BJ (cell line): ENCODE results near the gene FGF11. TPM values are rescaled to one million over a fixed set of nuclear protein-coding genes. Genes with fewer than 3 reads are reported as not detected.

Experiments used
- CTCF ChIA-PET: fragments of 350-600 bp; formaldehyde crosslinking; extraction: SDS; loops from one replicate; lab custom pipeline; 2021; ENCODE audit warnings: antibody characterized with exemption, inconsistent platforms; lab: Yijun Ruan, JAX
- POLR2A ChIA-PET: fragments of 300-600 bp; sonication (Branson Sonifier 250); formaldehyde crosslinking; extraction: SDS; loops from one replicate; lab custom pipeline; 2021; ENCODE audit warnings: antibody characterized with exemption; lab: Charles Lee
- DNase-seq: peaks from one replicate; pipeline ENCODE4 v3.0.0-alpha.2; 2011; ENCODE audit warnings: low read depth
- H3K27me3 ChIP-seq: 2 replicates; pipeline ENCODE4 v1.6.0; 2011; ENCODE audit warnings: low read length; ENCODE audit not compliant: control insufficient read depth, insufficient read depth
- H3K36me3 ChIP-seq: 2 replicates; pipeline ENCODE4 v1.5.1; 2011; ENCODE audit warnings: low read length; ENCODE audit not compliant: control insufficient read depth, insufficient read depth
- H3K4me3 ChIP-seq: 2 replicates; pipeline ENCODE4 v1.5.1; 2011; ENCODE audit warnings: low read depth, mild to moderate bottlenecking, control low read depth, low read length
- CTCF ChIP-seq: IDR thresholded peaks from 2 replicates; pipeline ENCODE4 v1.5.1; 2011; ENCODE audit warnings: low read depth, mild to moderate bottlenecking, control low read depth, inconsistent platforms, low read length, moderate library complexity; ENCODE audit not compliant: insufficient read depth
- polyA plus RNA-seq: library from polyadenylated mRNA; depleted of rRNA; stranded (reverse); fragments of >200 nt; gene quantifications from 2 replicates; pipeline ENCODE4 v1.2.3, GENCODE V29; 2011

FGF11 gene
- polyA plus RNA-seq, 1 experiment, result 0.98 TPM

- Histone ChIP-seq H3K36me3 (peaks cover 26% of the 10 kb centered on the region), H3K27me3 (no peaks in the 10 kb centered on the region), H3K4me3 (no peak overlapping the region)
- no peak for DNase-seq
- TF ChIP-seq CTCF, result no peak
- POLR2A ChIA-PET, result no interaction called here
- CTCF ChIA-PET, result interaction anchor here (0.9 to 1.3 kb wide), 2 partner anchors 15 to 23 kb away, joined by 4 read pairs; partner anchors contain the start of gene CHRNB1
These were observed 20.7 kb downstream of the FGF11 start for GRCh38 chr17:7459961-7460545.

GRCh38 chr17:7460850-7461660 lies 21.7 kb downstream of the FGF11 start:
- Histone ChIP-seq H3K36me3 (peaks cover 31% of the 10 kb centered on the region), H3K27me3 (no peaks in the 10 kb centered on the region), H3K4me3 (no peak overlapping the region)
- ChIA-PET POLR2A (no interaction called here), CTCF (interaction anchor here (0.8 to 1.3 kb wide), 3 partner anchors 16 to 33 kb away, joined by 3 to 6 read pairs (median 4); partner anchors contain the start of gene CHRNB1)
- no peak for TF ChIP-seq CTCF
- DNase-seq, result no peak

GRCh38 chr17:7462474-7463371 lies 23.4 kb downstream of the FGF11 start:
- H3K4me3 ChIP-seq, result no peak overlapping the region
- CTCF ChIA-PET, result interaction anchor here (0.9 to 1.2 kb wide), 2 partner anchors 51 to 98 kb away, joined by 3 read pairs; no protein-coding TSS in a partner anchor
- POLR2A ChIA-PET, result no interaction called here
- peaks cover 41% of the 10 kb centered on the region for H3K36me3 ChIP-seq
- no peak for TF ChIP-seq CTCF
- no peak for DNase-seq
- no peaks in the 10 kb centered on the region for H3K27me3 ChIP-seq

- Histone ChIP-seq H3K36me3 (peaks cover 43% of the 10 kb centered on the region), H3K4me3 (no peak overlapping the region), H3K27me3 (no peaks in the 10 kb centered on the region)
- ChIA-PET POLR2A (no interaction called here), CTCF (no interaction called here)
- DNase-seq, result no peak
- TF ChIP-seq CTCF, result no peak
These were observed 24.1 kb downstream of the FGF11 start for GRCh38 chr17:7463372-7463846.
